ENCODE results near the gene IGBP1. TPM values are rescaled to one million over a fixed set of nuclear protein-coding genes. Genes with fewer than 3 reads are reported as not detected.

Gene IGBP1
- polyA plus RNA-seq (2011; rRNA removed) (96.1 and 118 TPM in 2 replicates), polyA minus RNA-seq (2011; rRNA and poly(A)+ RNA removed) (46.3 and 50.9 TPM in 2 replicates)

- POLR2A ChIA-PET, result interaction anchor here (0.6 to 1.6 kb wide), 10 partner anchors 9 to 303 kb away, joined by 3 to 20 read pairs (median 3); partner anchors contain the start of genes KIF4A and PDZD11
- peak; percentile 62 for DNase-seq (ENCODE audit: low read depth, low spot score)
- Histone ChIP-seq H3K9me3 (ENCODE audit: control insufficient read depth, insufficient read depth, low read length) (no peaks in the 10 kb centered on the region), H3K27me3 (ENCODE audit: control insufficient read depth, insufficient read depth, low read length) (no peaks in the 10 kb centered on the region), H3K4me3 (ENCODE audit: low read depth, low read length) (peak within 1 kb of the TSS; percentile 80), H3K27ac (ENCODE audit: low read depth, low read length) (peak within 1 kb of the TSS; percentile 94)
- TF ChIP-seq CTCF (IDR thresholded peaks at IDR 0.05; ENCODE audit: low read depth, low read length), result peak; percentile 65
- CTCF ChIA-PET, result interaction anchor here (0.5 to 2.7 kb wide), 67 partner anchors 9 to 1520 kb away, joined by 3 to 38 read pairs (median 5); partner anchors contain the start of genes EFNB1, GDPD2, KIF4A and PDZD11
These were observed at the start of gene IGBP1 for GRCh38 chrX:70133303-70134115. Gene IGBP1 (plus strand): TSS chrX:70133447. CDS start chrX:70133948, 501 bp downstream.

- H3K9me3 ChIP-seq (ENCODE audit: control insufficient read depth, insufficient read depth, low read length), result no peaks in the 10 kb centered on the region
- no peak overlapping the region for H3K4me3 ChIP-seq (ENCODE audit: low read depth, low read length)
- POLR2A ChIA-PET, result no interaction called here
- H3K27ac ChIP-seq (ENCODE audit: low read depth, low read length), result no peak overlapping the region
- CTCF ChIA-PET, result interaction anchor here (0.6 to 1.1 kb wide), 4 partner anchors 12 to 55 kb away, joined by 3 to 7 read pairs (median 3); partner anchors contain the start of gene IGBP1
- TF ChIP-seq CTCF (IDR thresholded peaks at IDR 0.05; ENCODE audit: low read depth, low read length), result no peak
- no peaks in the 10 kb centered on the region for H3K27me3 ChIP-seq (ENCODE audit: control insufficient read depth, insufficient read depth, low read length)
- DNase-seq (ENCODE audit: low read depth, low spot score), result no peak
These were observed 48.5 kb upstream of the IGBP1 start for GRCh38 chrX:70084592-70085240.

GRCh38 chrX:70087857-70088630 is 45.2 kb upstream of the IGBP1 start:
- Histone ChIP-seq H3K27me3 (ENCODE audit: control insufficient read depth, insufficient read depth, low read length) (no peaks in the 10 kb centered on the region), H3K4me3 (ENCODE audit: low read depth, low read length) (no peak overlapping the region), H3K27ac (ENCODE audit: low read depth, low read length) (peak overlapping the region; percentile 47), H3K9me3 (ENCODE audit: control insufficient read depth, insufficient read depth, low read length) (no peaks in the 10 kb centered on the region)
- ChIA-PET POLR2A (interaction anchor here (1.4 kb wide), 1 partner anchor 46 kb away, joined by 3 read pairs; no protein-coding TSS in a partner anchor), CTCF (interaction anchor here (1.0 to 3.8 kb wide), 4 partner anchors 9 to 57 kb away, joined by 3 to 14 read pairs (median 10); partner anchors contain the start of gene IGBP1)
- TF ChIP-seq CTCF (IDR thresholded peaks at IDR 0.05; ENCODE audit: low read depth, low read length), result no peak
- no peak for DNase-seq (ENCODE audit: low read depth, low spot score)

DNA sequence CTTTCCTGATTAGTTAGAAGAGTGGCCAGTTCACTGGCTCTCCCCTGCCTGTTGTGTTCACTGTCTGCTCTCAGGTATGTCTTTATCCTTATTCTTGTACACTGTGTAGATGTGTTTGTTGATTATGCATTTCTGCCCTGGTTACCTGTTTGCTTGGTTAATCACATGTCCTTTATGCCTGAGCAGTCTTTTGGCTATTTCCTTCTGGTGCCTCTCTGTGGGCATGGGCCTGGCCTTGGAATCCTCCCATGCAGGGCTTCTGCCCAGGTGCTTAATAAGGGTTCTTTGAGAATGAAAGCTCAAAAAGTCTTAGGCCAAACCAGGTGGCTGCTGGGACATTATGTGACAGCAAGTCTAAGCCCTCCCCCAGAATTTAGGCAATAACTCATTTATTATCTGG is 44.5 kb upstream of the IGBP1 start:
- Histone ChIP-seq H3K27ac (ENCODE audit: low read depth, low read length) (no peak overlapping the region), H3K9me3 (ENCODE audit: control insufficient read depth, insufficient read depth, low read length) (no peaks in the 10 kb centered on the region), H3K27me3 (ENCODE audit: control insufficient read depth, insufficient read depth, low read length) (no peaks in the 10 kb centered on the region), H3K4me3 (ENCODE audit: low read depth, low read length) (no peak overlapping the region)
- ChIA-PET CTCF (interaction anchor here (1.9 to 3.8 kb wide), 3 partner anchors 9 to 58 kb away, joined by 9 to 14 read pairs (median 10); partner anchors contain the start of gene IGBP1), POLR2A (interaction anchor here (0.5 to 1.4 kb wide), 2 partner anchors 45 to 1549 kb away, joined by 3 to 6 read pairs; no protein-coding TSS in a partner anchor)
- no peak for TF ChIP-seq CTCF (IDR thresholded peaks at IDR 0.05; ENCODE audit: low read depth, low read length)
- DNase-seq (ENCODE audit: low read depth, low spot score), result no peak

Measured in AG04450 (cell line).